Fibroblast of the aortic adventitia (primary cell): ENCODE data around the gene SPTBN4. TPM values are rescaled to one million over a fixed set of nuclear protein-coding genes. Genes with fewer than 3 reads are reported as not detected.

Experiments used
- DNase-seq: peaks from one replicate; pipeline ENCODE4 v3.0.0-alpha.2; 2010; ENCODE audit warnings: low read depth
- H3K4me3 ChIP-seq: 2 replicates; pipeline ENCODE4 v1.5.1; 2011; ENCODE audit warnings: low read depth, mild to moderate bottlenecking, control low read depth, low read length, moderate library complexity
- CTCF ChIP-seq: IDR thresholded peaks from 2 replicates; pipeline ENCODE4 v1.5.1; 2011; ENCODE audit warnings: mild to moderate bottlenecking, low read length, control low read depth, inconsistent platforms; ENCODE audit not compliant: insufficient read depth
- total RNA-seq: library from RNA; depleted of rRNA; stranded (reverse); fragments of >200 nt; gene quantifications from 2 replicates; pipeline ENCODE4 v1.2.3, GENCODE V29; 2012; ENCODE audit warnings: low replicate concordance

Gene SPTBN4
- total RNA-seq, 1 donor = 3.5 TPM

GRCh38 chr19:40601134-40601974 is 134.6 kb downstream of the SPTBN4 start, which contains the start of gene LTBP4:
TSS of gene LTBP4 (plus strand) at chr19:40601369. CDS start at chr19:40601388, 19 bp downstream.
- TF ChIP-seq CTCF = no peak
- no peak for DNase-seq
- H3K4me3 ChIP-seq = peak within 1 kb of the TSS; percentile 61

GRCh38 chr19:40603071-40603388 is 136.2 kb downstream of the SPTBN4 start:
- H3K4me3 ChIP-seq = peak overlapping the region; percentile 61
- DNase-seq = no peak
- no peak for TF ChIP-seq CTCF

GRCh38 chr19:40603389-40604170 is 136.8 kb downstream of the SPTBN4 start:
- H3K4me3 ChIP-seq = peak overlapping the region; percentile 61
- TF ChIP-seq CTCF = peak; percentile 21
- DNase-seq = peak; percentile 96

- peak overlapping the region; percentile 51 for H3K4me3 ChIP-seq
- TF ChIP-seq CTCF = no peak
- DNase-seq = no peak
Observed at GRCh38 chr19:40604171-40604646, 137.4 kb downstream of the SPTBN4 start.

- TF ChIP-seq CTCF = no peak
- no peak for DNase-seq
- H3K4me3 ChIP-seq = no peak overlapping the region
Observed at GRCh38 chr19:40604647-40605215, 137.9 kb downstream of the SPTBN4 start.

- no peak for TF ChIP-seq CTCF
- peak; percentile 40 for DNase-seq
- peak overlapping the region; percentile 44 for H3K4me3 ChIP-seq
Observed at GRCh38 chr19:40605216-40605971, 138.6 kb downstream of the SPTBN4 start.
